Spleen (tissue), 7 donors: ENCODE measurements around the gene CFAP54.

Experiments
- CTCF ChIP-seq, 11 experiments: fragments of 200-600 bp in 7 of 11; fragments of 450-650 bp in 4 of 11; sonication (generic) in 4 of 11; IDR thresholded peaks in 8 of 11; conservative IDR thresholded peaks in 3 of 11; 1 replicate in 7 of 11; 2 replicates in 4 of 11; pipeline versions ENCODE4 v1.4.0 to v1.8.0; 2016 to 2021; ENCODE audit warnings: antibody characterized with exemption in 11 of 11, inconsistent platforms in 4 of 11, mild to moderate bottlenecking in 1 of 11
- POLR2AphosphoS5 ChIP-seq, 3 donors: sonication (generic); formaldehyde crosslinking; IDR thresholded peaks; one replicate each; pipeline ENCODE4 v1.5.1; 2017; ENCODE audit warnings: antibody characterized with exemption in 3 of 3
- donor health status: DM: no; HTN: no; CAD: no; lungs with moderate emphysema.
- donor health status: DM: no; HTN: no; CAD: no.
- donor health status: DM: no; HTN: no; CAD: no.

GRCh38 chr12:96897421-96897820 is 408.0 kb downstream of the CFAP54 start:
- TF ChIP-seq POLR2AphosphoS5 (IDR thresholded peaks at IDR 0.05) (no peak), CTCF (IDR thresholded peaks at IDR 0.05 in 8 of 11, conservative IDR thresholded peaks at IDR 0.05 in 3 of 11) (no peak)
